IMR-90 (cell line): ENCODE data around the gene MAVS. TPM values are rescaled to one million over a fixed set of nuclear protein-coding genes. Genes with fewer than 3 reads are reported as not detected.

Experiments used
- ATAC-seq: fragments of 200-7000 bp; cut with Tn5 transposase; 2 replicates; pipeline ENCODE4 v1.9.1; 2020; ENCODE audit warnings: low read depth, mild to moderate bottlenecking, moderate library complexity
- BruUV-seq: library from RNA; stranded (reverse); fragments of 400-500 nt; replicated peaks from 2 replicates; lab custom pipeline; 2021; lab: Mats Ljungman, UMichigan
- CTCF ChIA-PET: fragments of 300-600 bp; formaldehyde crosslinking; extraction: SDS; loops from one replicate; lab custom pipeline; 2021; ENCODE audit warnings: antibody characterized with exemption; lab: Yijun Ruan, JAX
- POLR2A ChIA-PET: fragments of 300-600 bp; sonication (Branson Sonifier 250); formaldehyde crosslinking; loops from one replicate; lab custom pipeline; 2022; ENCODE audit warnings: antibody characterized with exemption; ENCODE audit not compliant: unreplicated experiment; lab: Charles Lee
- DNase-seq: peaks from one replicate; pipeline ENCODE4 v3.0.0; 2013
- H2AFZ ChIP-seq: replicated peaks from 2 replicates; pipeline ENCODE3; 2013; ENCODE audit warnings: low read length, mild to moderate bottlenecking; ENCODE audit not compliant: poor library complexity
- H2AK5ac ChIP-seq: 2 replicates; pipeline ENCODE4 v1.6.1; 2013; ENCODE audit warnings: low read depth, low read length, inconsistent platforms
- H2AK9ac ChIP-seq: replicated peaks from 2 replicates; pipeline ENCODE3; 2013; ENCODE audit warnings: mild to moderate bottlenecking, low read depth, low read length, moderate library complexity; ENCODE audit not compliant: poor library complexity
- H2BK120ac ChIP-seq: 2 replicates; pipeline ENCODE4 v1.6.1; 2013; ENCODE audit warnings: low read depth, low read length, inconsistent platforms
- H2BK15ac ChIP-seq: 3 replicates; pipeline ENCODE4 v1.6.1; 2013; ENCODE audit warnings: low read depth, low read length, inconsistent platforms
- H2BK20ac ChIP-seq: 2 replicates; pipeline ENCODE4 v1.6.1; 2013; ENCODE audit warnings: low read depth, mild to moderate bottlenecking, inconsistent platforms, low read length, moderate library complexity
- H2BK5ac ChIP-seq: 2 replicates; pipeline ENCODE4 v1.6.1; 2013; ENCODE audit warnings: mild to moderate bottlenecking, low read depth, low read length, inconsistent platforms; ENCODE audit not compliant: poor library complexity, severe bottlenecking
- H3K14ac ChIP-seq: replicated peaks from 2 replicates; pipeline ENCODE4 v1.6.1; 2013; ENCODE audit warnings: low read depth, low read length, inconsistent platforms
- H3K18ac ChIP-seq: 2 replicates; pipeline ENCODE4 v1.6.1; 2013; ENCODE audit warnings: low read depth, low read length, control low read depth
- H3K23ac ChIP-seq: 2 replicates; pipeline ENCODE4 v1.6.1; 2013; ENCODE audit warnings: low read depth, low read length, inconsistent platforms
- H3K27ac ChIP-seq: 2 replicates; pipeline ENCODE4 v1.5.1; 2013; ENCODE audit warnings: mild to moderate bottlenecking, control low read depth, low read length; ENCODE audit not compliant: insufficient read depth
- H3K27me3 ChIP-seq: 2 replicates; pipeline ENCODE4 v1.6.1; 2013; ENCODE audit warnings: low read length; ENCODE audit not compliant: control insufficient read depth, insufficient read depth
- H3K36me3 ChIP-seq: 2 replicates; pipeline ENCODE4 v1.6.1; 2013; ENCODE audit warnings: low read length, mixed read lengths; ENCODE audit not compliant: control insufficient read depth, insufficient read depth
- H3K4ac ChIP-seq: 2 replicates; pipeline ENCODE4 v1.6.1; 2013; ENCODE audit warnings: low read depth, low read length, inconsistent platforms
- H3K4me1 ChIP-seq: 2 replicates; pipeline ENCODE4 v1.6.1; 2013; ENCODE audit warnings: low read length, mixed read lengths; ENCODE audit not compliant: control insufficient read depth, insufficient read depth
- H3K4me2 ChIP-seq: 2 replicates; pipeline ENCODE4 v1.6.1; 2013; ENCODE audit warnings: low read depth, mild to moderate bottlenecking, control low read depth, low read length, moderate library complexity
- H3K4me3 ChIP-seq: 2 replicates; pipeline ENCODE4 v1.5.1; 2013; ENCODE audit warnings: low read depth, mild to moderate bottlenecking, control low read depth, low read length, moderate library complexity; ENCODE audit not compliant: insufficient read depth
- H3K56ac ChIP-seq: 2 replicates; pipeline ENCODE4 v1.6.1; 2013; ENCODE audit warnings: low read length, inconsistent platforms; ENCODE audit not compliant: insufficient read depth; ENCODE audit errors: extremely low read depth
- H3K79me1 ChIP-seq, 2 experiments: 2 replicates each; pipeline ENCODE4 v1.6.1; 2013; ENCODE audit warnings: low read length in 2 of 2, inconsistent platforms in 1 of 2, low read depth in 1 of 2
- H3K9ac ChIP-seq: 2 replicates; pipeline ENCODE4 v1.6.1; 2013; ENCODE audit warnings: low read depth, low read length, control low read depth
- H3K9me1 ChIP-seq: 2 replicates; pipeline ENCODE4 v1.6.1; 2013; ENCODE audit warnings: low read length, inconsistent platforms; ENCODE audit not compliant: insufficient read depth
- H3K9me3 ChIP-seq: 2 replicates; pipeline ENCODE4 v1.6.1; 2013; ENCODE audit warnings: low read length; ENCODE audit not compliant: control insufficient read depth, insufficient read depth
- H4K20me1 ChIP-seq: 2 replicates; pipeline ENCODE4 v1.6.1; 2013; ENCODE audit warnings: low read length, inconsistent platforms; ENCODE audit not compliant: insufficient read depth
- H4K5ac ChIP-seq: 2 replicates; pipeline ENCODE4 v1.6.1; 2013; ENCODE audit warnings: mild to moderate bottlenecking, low read depth, low read length, control low read depth
- H4K8ac ChIP-seq, 2 experiments: 2 replicates each; pipeline ENCODE4 v1.6.1; 2013; ENCODE audit warnings: low read depth in 2 of 2, low read length in 2 of 2, control low read depth in 1 of 2, inconsistent platforms in 1 of 2
- H4K91ac ChIP-seq: 2 replicates; pipeline ENCODE4 v1.6.1; 2013; ENCODE audit warnings: low read depth, low read length, inconsistent platforms; ENCODE audit not compliant: insufficient read depth
- CEBPB ChIP-seq: IDR thresholded peaks from 2 replicates; pipeline ENCODE4 v1.6.1; 2012; ENCODE audit warnings: low read depth, low read length, improper control_type of control experiment
- CHD1 ChIP-seq: IDR thresholded peaks from 2 replicates; pipeline ENCODE4 v1.6.1; 2012; ENCODE audit warnings: low read depth, low read length, improper control_type of control experiment
- MAZ ChIP-seq: IDR thresholded peaks from 2 replicates; pipeline ENCODE4 v1.6.1; 2012; ENCODE audit warnings: low read depth, mild to moderate bottlenecking, low read length, improper control_type of control experiment, moderate library complexity, borderline replicate concordance
- RAD21 ChIP-seq: IDR thresholded peaks from 2 replicates; pipeline ENCODE4 v1.6.1; 2012; ENCODE audit warnings: low read length, improper control_type of control experiment
- RFX5 ChIP-seq: IDR thresholded peaks from 2 replicates; pipeline ENCODE4 v1.8.0; 2012; ENCODE audit warnings: low read depth, mild to moderate bottlenecking, low read length, moderate library complexity
- WGBS, 2 experiments: methylation state at CpG; one replicate each; pipeline versions ENCODE4 v1.1.5 to v1.1.7; 2013; ENCODE audit warnings: missing lambda C conversion rate in 2 of 2; ENCODE audit not compliant: insufficient read length in 1 of 2; ENCODE audit errors: extremely low coverage in 2 of 2; 5-methylcytosine and 5-hydroxymethylcytosine counted together
- dilution Hi-C: fragments of 300-500 bp; cut with HindIII; formaldehyde crosslinking; loops from one replicate; pipeline ENCODE4 v1.14.3; 2018; ENCODE audit warnings: low sequenced_read_pairs; ENCODE audit not compliant: unreplicated experiment
- in situ Hi-C: fragments of 300-500 bp; cut with MboI; formaldehyde crosslinking; loops from 3 replicates; pipeline ENCODE4 v1.14.3; 2019; ENCODE audit warnings: low sequenced_read_pairs, inconsistent platforms, mixed read lengths
- intact Hi-C: fragments of 100-400 bp; cut with micrococcal nuclease; formaldehyde crosslinking; loops from 2 replicates; pipeline ENCODE4 v1.10.0; 2022
- polyA plus RNA-seq, 3 experiments: library from polyadenylated mRNA; depleted of rRNA; stranded (reverse); fragments of >200 nt; gene quantifications; 2 replicates each; pipeline ENCODE4 v1.2.3, GENCODE V29; 2012; ENCODE audit warnings: low replicate concordance in 1 of 3
- total RNA-seq: library from RNA; depleted of rRNA; stranded (reverse); fragments of >200 nt; gene quantifications from 2 replicates; pipeline ENCODE4 v1.2.3, GENCODE V29; 2012

Gene MAVS
- total and polyA plus RNA-seq, 2 of the 4 experiments (the other 2 are of a cell fraction) = 10.4 to 15.6 TPM

DNA sequence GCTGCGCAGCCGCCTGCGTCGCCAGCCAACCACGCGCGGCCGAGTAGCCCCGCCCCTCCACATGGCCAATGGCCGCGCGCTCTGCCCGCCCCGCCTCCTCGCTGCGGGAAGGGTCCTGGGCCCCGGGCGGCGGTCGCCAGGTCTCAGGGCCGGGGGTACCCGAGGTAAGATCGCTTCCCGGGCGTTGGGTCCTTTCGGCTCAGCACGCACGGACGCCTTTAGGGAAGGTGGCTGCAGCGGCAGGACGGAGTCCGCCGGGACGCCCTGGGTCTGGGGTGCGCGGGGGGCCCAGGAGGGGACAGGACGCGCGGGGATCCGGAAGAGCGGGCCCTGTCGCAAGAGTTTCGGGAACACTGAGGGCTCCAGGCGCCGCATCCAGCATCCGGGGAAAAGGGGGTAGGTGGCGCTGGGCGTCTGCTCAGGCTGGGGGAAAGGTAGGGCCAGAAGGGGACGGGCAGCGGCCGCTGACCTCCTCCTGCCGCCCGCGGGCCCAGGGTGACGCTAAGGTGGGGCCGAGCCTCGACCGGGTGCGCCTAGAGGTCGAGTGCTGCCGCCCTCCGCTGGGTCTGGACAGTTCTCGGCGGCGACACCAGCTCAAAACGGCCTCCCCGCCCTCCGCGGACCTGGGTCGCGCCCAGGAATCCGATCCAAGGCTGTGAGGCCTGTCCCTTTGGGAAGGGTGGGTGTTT lies at the start of gene MAVS (continued):
- TF ChIP-seq MAZ (peak; percentile 8; the same call in 1 of the 2 replicates), CHD1 (no peak), CEBPB (peak; percentile 32; the same call in 1 of the 2 replicates), RAD21 (no peak), RFX5 (no peak)

DNA sequence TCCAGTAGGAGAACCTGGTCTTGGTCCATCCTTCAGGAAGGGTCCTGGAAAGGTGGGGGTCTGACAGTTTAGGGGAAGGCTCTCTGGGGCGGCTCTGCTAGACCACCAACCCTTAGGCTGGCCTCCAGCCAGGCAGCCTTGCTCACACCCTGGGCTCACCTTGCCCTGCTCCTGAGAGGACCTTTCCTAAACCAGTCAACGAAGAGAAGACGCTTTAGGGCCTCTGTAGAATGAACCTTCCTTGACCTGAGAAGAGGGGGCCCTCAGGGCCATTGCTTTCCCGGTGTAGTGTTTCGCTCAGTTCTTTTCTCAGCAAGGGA lies 49.4 kb upstream of the MAVS start:
- peak overlapping the region; percentile 53; the same call in 1 of the 2 replicates for H3K56ac ChIP-seq
- H3K14ac ChIP-seq = peak overlapping the region; percentile 34
- dilution Hi-C loops = no loop called here
- H3K4ac ChIP-seq = peak overlapping the region; percentile 74
- peak overlapping the region; percentile 66 to 85; a peak in 3 of 4 replicates for H4K8ac ChIP-seq
- no peaks in the 10 kb centered on the region for H3K27me3 ChIP-seq
- no peak for TF ChIP-seq RFX5
- no TSS peak for BruUV-seq
- H3K9me1 ChIP-seq = peaks cover 21% of the 10 kb centered on the region
- H4K91ac ChIP-seq = peak overlapping the region; percentile 63
- peaks cover 36 to 69% of the 10 kb centered on the region in 2 experiments for H3K79me1 ChIP-seq
- H2BK5ac ChIP-seq = peak overlapping the region; percentile 76
- POLR2A ChIA-PET = no interaction called here
- peak overlapping the region; percentile 80; the same call in 1 of the 2 replicates for H3K23ac ChIP-seq
- no peaks in the 10 kb centered on the region for H3K9me3 ChIP-seq
- H3K36me3 ChIP-seq = peaks cover 32% of the 10 kb centered on the region
- no peaks in the 10 kb centered on the region for H4K20me1 ChIP-seq
- H3K4me1 ChIP-seq = peaks cover 26% of the 10 kb centered on the region
- peak overlapping the region; percentile 76 for H3K4me2 ChIP-seq
- H2AK5ac ChIP-seq = peak overlapping the region; percentile 55
- ATAC-seq = no peak
- H3K4me3 ChIP-seq = peak overlapping the region; percentile 82
- peak overlapping the region; percentile 95 for H2AK9ac ChIP-seq
- no peak overlapping the region for H4K5ac ChIP-seq
- peak overlapping the region; percentile 86 for H3K27ac ChIP-seq
- CTCF ChIA-PET = no interaction called here
- 0 out of 3 replicates have a peak overlapping the region, but pooled peaks have one; percentile 41 for H2BK15ac ChIP-seq
- intact Hi-C loops = no loop called here
- peak overlapping the region; percentile 87 for H3K9ac ChIP-seq
- H2BK120ac ChIP-seq = peak overlapping the region; percentile 74
- no peak for DNase-seq
- in situ Hi-C loops = no loop called here
- H3K18ac ChIP-seq = no peak overlapping the region
- WGBS, 2 experiments = 93% methylated on average over 3 of the region's 5 CpGs; no CpG with 5 or more reads in 1 of the 2 experiments
- H2BK20ac ChIP-seq = no peak overlapping the region; the same call in 1 of the 2 replicates
- no peak overlapping the region for H2AFZ ChIP-seq
